Cardiac muscle cell (in vitro differentiated cells and primary cell): Measurements from ENCODE around the gene MYL4. TPM values are rescaled to one million over a fixed set of nuclear protein-coding genes. Genes with fewer than 3 reads are reported as not detected.

Source experiments
- DNase-seq, 2 donors: peaks; one replicate each; pipeline versions ENCODE4 v3.0.0 to v3.0.0-alpha.2; 2010 to 2017; ENCODE audit warnings: low read depth in 1 of 2, low spot score in 1 of 2
- H3K27ac ChIP-seq: fragments of 200-600 bp; sonication (generic); 2 replicates; pipeline ENCODE4 v1.5.1; 2016
- H3K27me3 ChIP-seq: fragments of 200-600 bp; sonication (generic); 2 replicates; pipeline ENCODE4 v1.6.0; 2016; ENCODE audit warnings: control low read depth
- H3K36me3 ChIP-seq: fragments of 200-600 bp; sonication (generic); 2 replicates; pipeline ENCODE4 v1.5.1; 2016; ENCODE audit warnings: control low read depth
- H3K4me1 ChIP-seq: fragments of 200-600 bp; sonication (generic); 2 replicates; pipeline ENCODE4 v1.8.1; 2017; ENCODE audit warnings: low read depth, mild to moderate bottlenecking, mixed run types
- H3K4me3 ChIP-seq: fragments of 200-600 bp; sonication (generic); 2 replicates; pipeline ENCODE4 v1.5.1; 2016; ENCODE audit warnings: mild to moderate bottlenecking
- H3K9me3 ChIP-seq: fragments of 200-600 bp; sonication (generic); 2 replicates; pipeline ENCODE4 v1.5.1; 2017; ENCODE audit warnings: low read depth, mild to moderate bottlenecking, control low read depth
- CTCF ChIP-seq: IDR thresholded peaks from 2 replicates; pipeline ENCODE4 v1.5.1; 2012; ENCODE audit warnings: low read depth, mild to moderate bottlenecking, low read length
- polyA plus RNA-seq: library from polyadenylated mRNA; unstranded; fragments of >200 nt; fragmentation: Nextera tagmentation; extraction: Ambion mirVana; gene quantifications from 2 replicates; pipeline ENCODE4 v1.2.1, GENCODE V29; 2016
- total RNA-seq: library from RNA; depleted of rRNA; stranded (reverse); fragments of >200 nt; gene quantifications from 2 replicates; pipeline ENCODE4 v1.2.3, GENCODE V29; 2016

The MYL4 gene
- total and polyA plus RNA-seq, 2 experiments from 2014 or later: 2,925 to 5,148 TPM

GRCh38 chr17:47272491-47272890 is 63.3 kb downstream of the MYL4 start:
- TF ChIP-seq CTCF: no peak
- DNase-seq: no peak
- H3K4me3 ChIP-seq: no peak overlapping the region

GRCh38 chr17:47273245-47273644 is 64.1 kb downstream of the MYL4 start:
- H3K9me3 ChIP-seq: no peaks in the 10 kb centered on the region
- peak overlapping the region; percentile 99 for H3K27ac ChIP-seq
- H3K4me3 ChIP-seq: no peak overlapping the region
- H3K27me3 ChIP-seq: no peaks in the 10 kb centered on the region
- no peak for DNase-seq
- no peaks in the 10 kb centered on the region for H3K36me3 ChIP-seq
- TF ChIP-seq CTCF: no peak
- peaks cover 24% of the 10 kb centered on the region for H3K4me1 ChIP-seq

More at GRCh38 chr17:47272491-47272890, 63.3 kb downstream of the MYL4 start:
- H3K4me1 ChIP-seq: peaks cover 24% of the 10 kb centered on the region
- no peaks in the 10 kb centered on the region for H3K36me3 ChIP-seq
- no peaks in the 10 kb centered on the region for H3K9me3 ChIP-seq
- H3K27me3 ChIP-seq: no peaks in the 10 kb centered on the region
- H3K27ac ChIP-seq: no peak overlapping the region

Other genes starting within 250 kb of the MYL4 start
- gene RPRML, start 230.1 kb upstream of the MYL4 start, total RNA-seq: not detected in 2 replicates
- gene RPRML, start 230.1 kb upstream of the MYL4 start, polyA plus RNA-seq: not detected in 2 replicates
- 54.5 and 85.4 TPM in 2 replicates for gene CDC27, start 20.1 kb upstream of the MYL4 start, total RNA-seq
- 52.9 and 68.8 TPM in 2 replicates for gene CDC27, start 20.1 kb upstream of the MYL4 start, polyA plus RNA-seq
- 11.8 and 20.0 TPM in 2 replicates for gene ITGB3, start 44.5 kb downstream of the MYL4 start, total RNA-seq
- 4.6 and 6.9 TPM in 2 replicates for gene ITGB3, start 44.5 kb downstream of the MYL4 start, polyA plus RNA-seq
- gene EFCAB13, start 114.6 kb downstream of the MYL4 start, total RNA-seq: 4.8 and 5.9 TPM in 2 replicates
- gene EFCAB13, start 114.6 kb downstream of the MYL4 start, polyA plus RNA-seq: 6.0 and 8.1 TPM in 2 replicates